Mammary epithelial cell (primary cell): ENCODE data around the gene TOMM6.

Source experiments
- CTCF ChIP-seq, 2 donors: IDR thresholded peaks in 1 of 2; conservative IDR thresholded peaks in 1 of 2; 2 replicates each; pipeline ENCODE4 v1.5.1; 2011 to 2012; ENCODE audit warnings: inconsistent platforms in 2 of 2, low read length in 2 of 2, mild to moderate bottlenecking in 2 of 2, control low read depth in 1 of 2, low read depth in 1 of 2; ENCODE audit not compliant: insufficient read depth in 1 of 2; ENCODE audit errors: extremely low read depth in 1 of 2
- EZH2 ChIP-seq: IDR thresholded peaks from 2 replicates; pipeline ENCODE4 v1.6.1; 2012; ENCODE audit warnings: low read length, inconsistent platforms, borderline replicate concordance

DNA sequence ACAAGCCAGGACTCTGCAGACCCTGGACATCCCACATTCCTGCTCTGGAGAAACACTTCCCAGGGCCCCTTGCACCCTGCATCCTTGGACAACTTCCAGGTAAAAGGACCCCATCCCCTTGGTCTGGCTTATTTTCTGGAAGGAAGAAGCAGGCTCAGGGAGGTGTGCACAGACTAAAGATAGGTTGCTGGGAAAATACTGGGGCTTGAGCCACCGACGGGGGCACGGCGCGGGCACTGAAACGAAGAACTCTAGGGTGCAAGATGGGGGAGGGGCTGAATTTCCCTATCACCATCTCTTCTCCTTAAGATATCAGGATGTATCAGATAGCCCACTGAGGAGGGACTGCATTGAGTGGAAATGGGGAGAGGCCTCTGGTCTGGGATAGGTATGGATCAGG, 8.6 kb upstream of the TOMM6 start:
- TF ChIP-seq CTCF (conservative IDR thresholded peaks at IDR 0.05 in 1 of 2, IDR thresholded peaks at IDR 0.05 in 1 of 2; ENCODE audit: extremely low read depth in 1 of 2, insufficient read depth in 1 of 2, low read depth in 1 of 2, low read length in 2 of 2) = no peak
- TF ChIP-seq EZH2 = no peak
